Vagina (tissue), 2 donors: Measurements from ENCODE around the gene HOXC11. TPM values are rescaled to one million over a fixed set of nuclear protein-coding genes. Genes with fewer than 3 reads are reported as not detected.

Experiments used
- DNase-seq, 2 donors: peaks; one replicate each; pipeline ENCODE4 v3.0.0-alpha.2; 2017; ENCODE audit errors: extremely low spot score in 2 of 2
- H3K27ac ChIP-seq: fragments of 200-600 bp; sonication (generic); one replicate; pipeline ENCODE4 v1.5.1; 2019
- H3K27me3 ChIP-seq: fragments of 200-600 bp; sonication (generic); one replicate; pipeline ENCODE4 v1.5.1; 2019
- H3K36me3 ChIP-seq, 2 donors: fragments of 200-600 bp; sonication (generic); one replicate each; pipeline ENCODE4 v1.5.1; 2017 to 2019
- H3K4me1 ChIP-seq: fragments of 200-600 bp; sonication (generic); one replicate; pipeline ENCODE4 v1.5.1; 2019
- H3K4me3 ChIP-seq, 2 donors: fragments of 200-600 bp; sonication (generic); 1 replicate in 1 of 2; 2 replicates in 1 of 2; pipeline ENCODE4 v1.5.1; 2016 to 2019
- H3K9me3 ChIP-seq: fragments of 200-600 bp; sonication (generic); one replicate; pipeline ENCODE4 v1.5.1; 2019
- POLR2A ChIP-seq, 2 donors: fragments of 450-650 bp; IDR thresholded peaks; one replicate each; pipeline ENCODE4 v1.6.1; 2017; ENCODE audit warnings: antibody characterized with exemption in 2 of 2, mild to moderate bottlenecking in 2 of 2, moderate library complexity in 2 of 2
- POLR2AphosphoS5 ChIP-seq, 2 donors: sonication (generic); formaldehyde crosslinking; IDR thresholded peaks; one replicate each; pipeline ENCODE4 v1.9.0; 2017; ENCODE audit warnings: antibody characterized with exemption in 2 of 2, mild to moderate bottlenecking in 2 of 2, low read depth in 1 of 2; ENCODE audit not compliant: insufficient read depth in 1 of 2
- intact Hi-C: fragments of 100-400 bp; cut with DNase I; formaldehyde crosslinking; loops from one replicate; pipeline ENCODE4 v1.15.1; 2023
- total RNA-seq: library from RNA; depleted of rRNA; stranded (reverse); fragments of >200 nt; gene quantifications from one replicate; pipeline ENCODE4 v1.2.3, GENCODE V29; 2016
- TF ChIP-seq, protein P1 (sequence below), 3 experiments: fragments of 450-650 bp in 2 of 3; fragments of 200-600 bp in 1 of 3; sonication (generic) in 1 of 3; IDR thresholded peaks; one replicate each; pipeline ENCODE4 v1.5.1; 2017 to 2019; ENCODE audit warnings: antibody characterized with exemption in 3 of 3, mild to moderate bottlenecking in 2 of 3, moderate library complexity in 2 of 3

Gene HOXC11
- total RNA-seq, 1 donor from 2014 or later: not detected

- TF ChIP-seq, protein P1, sequence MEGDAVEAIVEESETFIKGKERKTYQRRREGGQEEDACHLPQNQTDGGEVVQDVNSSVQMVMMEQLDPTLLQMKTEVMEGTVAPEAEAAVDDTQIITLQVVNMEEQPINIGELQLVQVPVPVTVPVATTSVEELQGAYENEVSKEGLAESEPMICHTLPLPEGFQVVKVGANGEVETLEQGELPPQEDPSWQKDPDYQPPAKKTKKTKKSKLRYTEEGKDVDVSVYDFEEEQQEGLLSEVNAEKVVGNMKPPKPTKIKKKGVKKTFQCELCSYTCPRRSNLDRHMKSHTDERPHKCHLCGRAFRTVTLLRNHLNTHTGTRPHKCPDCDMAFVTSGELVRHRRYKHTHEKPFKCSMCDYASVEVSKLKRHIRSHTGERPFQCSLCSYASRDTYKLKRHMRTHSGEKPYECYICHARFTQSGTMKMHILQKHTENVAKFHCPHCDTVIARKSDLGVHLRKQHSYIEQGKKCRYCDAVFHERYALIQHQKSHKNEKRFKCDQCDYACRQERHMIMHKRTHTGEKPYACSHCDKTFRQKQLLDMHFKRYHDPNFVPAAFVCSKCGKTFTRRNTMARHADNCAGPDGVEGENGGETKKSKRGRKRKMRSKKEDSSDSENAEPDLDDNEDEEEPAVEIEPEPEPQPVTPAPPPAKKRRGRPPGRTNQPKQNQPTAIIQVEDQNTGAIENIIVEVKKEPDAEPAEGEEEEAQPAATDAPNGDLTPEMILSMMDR (IDR thresholded peaks at IDR 0.05): no peak
- TF ChIP-seq POLR2A (IDR thresholded peaks at IDR 0.05) (no peak), POLR2AphosphoS5 (IDR thresholded peaks at IDR 0.05; ENCODE audit: insufficient read depth in 1 of 2, low read depth in 1 of 2) (no peak)
- H3K9me3 ChIP-seq: no peaks in the 10 kb centered on the region
- peak within 1 kb of the TSS in 1 of 2 donors; percentile 10 for H3K4me3 ChIP-seq
- intact Hi-C loops: no loop called here
- H3K4me1 ChIP-seq: peaks cover 13% of the 10 kb centered on the region
- H3K27ac ChIP-seq: no peak within 1 kb of the TSS
- DNase-seq: no peak
- H3K36me3 ChIP-seq: no peaks in the 10 kb centered on the region
- peaks cover 33% of the 10 kb centered on the region for H3K27me3 ChIP-seq
Measured at GRCh38 chr12:53954694-53955035, 18.3 kb upstream of the HOXC11 start, which contains the start of gene HOXC12. Gene HOXC12 (plus strand): TSS chr12:53954903. CDS start chr12:53954930, 27 bp downstream.

GRCh38 chr12:53955036-53955775, 17.7 kb upstream of the HOXC11 start:
- H3K36me3 ChIP-seq: no peaks in the 10 kb centered on the region
- peak overlapping the region in 1 of 2 donors; percentile 10 for H3K4me3 ChIP-seq
- DNase-seq: no peak
- peaks cover 13% of the 10 kb centered on the region for H3K4me1 ChIP-seq
- H3K27ac ChIP-seq: no peak overlapping the region
- TF ChIP-seq, protein P1 (IDR thresholded peaks at IDR 0.05): no peak
- TF ChIP-seq POLR2A (IDR thresholded peaks at IDR 0.05) (no peak), POLR2AphosphoS5 (IDR thresholded peaks at IDR 0.05; ENCODE audit: insufficient read depth in 1 of 2, low read depth in 1 of 2) (no peak)
- peaks cover 32% of the 10 kb centered on the region for H3K27me3 ChIP-seq
- intact Hi-C loops: no loop called here
- no peaks in the 10 kb centered on the region for H3K9me3 ChIP-seq

DNA sequence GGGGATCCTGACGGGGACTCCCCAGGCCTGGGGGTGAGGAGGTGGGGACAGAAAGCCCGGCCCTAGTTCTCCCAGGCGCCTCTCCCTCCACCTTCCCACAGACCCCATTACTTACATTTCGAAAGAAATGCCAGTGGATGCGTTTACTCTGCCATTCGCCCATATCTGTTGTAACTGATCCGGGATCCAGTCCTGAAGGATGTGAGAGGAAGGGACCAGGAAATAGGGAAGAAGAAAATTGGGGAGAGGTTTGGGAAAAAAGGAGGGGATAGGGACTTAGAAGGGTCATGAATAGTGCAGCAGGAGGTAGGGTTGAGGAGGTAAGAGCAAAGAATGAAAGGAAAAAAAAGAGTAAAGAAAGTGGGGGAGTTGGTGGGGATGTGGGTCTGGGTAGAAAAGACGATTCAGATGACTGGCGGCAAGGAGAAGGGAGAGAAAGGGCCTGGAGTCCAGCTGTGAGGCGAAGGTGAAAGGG, 17.1 kb upstream of the HOXC11 start:
- TF ChIP-seq POLR2AphosphoS5 (IDR thresholded peaks at IDR 0.05; ENCODE audit: insufficient read depth in 1 of 2, low read depth in 1 of 2) (no peak), POLR2A (IDR thresholded peaks at IDR 0.05) (no peak)
- TF ChIP-seq, protein P1 (IDR thresholded peaks at IDR 0.05): no peak
- peaks cover 13% of the 10 kb centered on the region for H3K4me1 ChIP-seq

DNA sequence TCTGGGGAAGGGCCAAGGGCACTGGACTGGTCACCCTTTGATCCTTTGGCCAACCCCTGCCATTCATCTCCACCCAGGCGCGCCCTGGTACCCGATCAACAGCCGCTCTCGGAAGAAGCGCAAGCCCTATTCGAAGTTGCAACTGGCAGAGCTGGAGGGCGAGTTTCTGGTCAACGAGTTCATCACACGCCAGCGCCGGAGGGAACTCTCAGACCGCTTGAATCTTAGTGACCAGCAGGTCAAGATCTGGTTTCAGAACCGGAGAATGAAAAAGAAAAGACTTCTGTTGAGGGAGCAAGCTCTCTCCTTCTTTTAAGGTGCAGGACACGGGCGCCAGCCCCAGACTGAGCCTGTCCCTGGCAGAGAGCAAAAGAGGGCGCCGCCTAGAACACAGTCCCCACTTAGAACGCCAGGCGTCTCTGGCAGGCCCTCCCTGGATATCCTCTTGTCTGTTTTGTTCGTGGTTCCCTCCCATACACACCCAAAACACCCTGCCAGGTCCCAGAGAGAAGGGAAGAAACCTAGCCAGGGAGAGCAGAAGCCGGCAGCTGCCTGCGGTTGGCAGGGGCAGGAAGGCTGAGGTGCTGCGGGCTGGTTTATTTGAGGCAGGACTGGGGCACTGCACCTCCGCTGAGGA, 16.6 kb upstream of the HOXC11 start:
- TF ChIP-seq, protein P1 (IDR thresholded peaks at IDR 0.05): no peak
- TF ChIP-seq POLR2AphosphoS5 (IDR thresholded peaks at IDR 0.05; ENCODE audit: insufficient read depth in 1 of 2, low read depth in 1 of 2): no peak
- TF ChIP-seq POLR2A (IDR thresholded peaks at IDR 0.05): no peak
- Histone ChIP-seq H3K4me1 (peaks cover 11% of the 10 kb centered on the region), H3K27ac (no peak overlapping the region), H3K9me3 (no peaks in the 10 kb centered on the region), H3K27me3 (peaks cover 32% of the 10 kb centered on the region), H3K36me3 (no peaks in the 10 kb centered on the region), H3K4me3 (no peak overlapping the region)
- intact Hi-C loops: no loop called here
- DNase-seq: no peak

More for the DNA sequence above, 17.1 kb upstream of the HOXC11 start:
- Histone ChIP-seq H3K27me3 (peaks cover 32% of the 10 kb centered on the region), H3K9me3 (no peaks in the 10 kb centered on the region), H3K36me3 (no peaks in the 10 kb centered on the region), H3K27ac (no peak overlapping the region), H3K4me3 (no peak overlapping the region)
- no peak for DNase-seq
- intact Hi-C loops: no loop called here
